Measurements from ENCODE around the gene ARMC8. TPM values are rescaled to one million over a fixed set of nuclear protein-coding genes. Genes with fewer than 3 reads are reported as not detected.

The ARMC8 gene
- total RNA-seq, 2 donors from 2014 or later = 52.0 to 62.4 TPM

DNA sequence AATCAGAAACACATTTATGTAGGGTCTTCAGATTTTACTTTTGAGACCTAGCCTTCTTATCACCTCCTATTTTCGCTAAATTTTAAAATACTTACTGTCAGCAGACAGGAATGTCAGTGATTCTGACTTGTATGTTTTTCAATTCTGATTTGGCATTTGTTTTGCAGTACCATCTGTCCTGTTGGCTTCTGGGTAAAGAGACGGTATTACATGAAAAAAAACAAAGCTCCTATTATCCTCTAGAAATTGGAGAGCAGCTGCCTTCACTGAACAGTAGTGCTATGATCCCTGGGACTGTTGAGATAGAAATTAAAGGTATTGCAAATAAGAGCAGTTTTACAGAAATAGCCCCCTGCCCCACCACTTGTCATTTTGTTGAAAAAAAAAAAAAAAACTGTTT, 8.4 kb downstream of the ARMC8 start:
- DNase-seq (ENCODE audit: low spot score) = no peak
- intact Hi-C loops (cut with DNase I) = no loop called here

GRCh38 chr3:138196023-138196422, 8.9 kb downstream of the ARMC8 start:
- intact Hi-C loops (cut with DNase I) = no loop called here
- no peak for DNase-seq (ENCODE audit: low spot score)

DNA sequence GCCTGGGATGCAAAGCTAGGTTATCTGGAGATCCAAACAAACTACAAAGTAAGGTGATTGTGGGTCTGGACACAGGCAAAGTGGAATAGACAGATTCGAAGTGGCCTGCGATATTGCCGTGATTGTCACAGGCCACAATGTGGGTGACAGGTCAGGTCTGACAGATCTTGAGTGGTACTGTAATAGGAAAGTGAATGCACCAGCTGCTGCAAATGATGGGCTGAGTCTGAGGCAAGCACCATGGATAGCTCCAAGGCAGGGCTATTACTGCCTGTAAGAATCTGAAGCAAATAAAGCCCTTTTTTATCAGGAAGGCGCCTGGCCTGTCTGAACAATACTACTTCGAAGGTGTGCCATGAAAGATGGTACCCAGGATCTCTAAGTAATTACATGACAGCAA, 10.0 kb downstream of the ARMC8 start:
- intact Hi-C loops (cut with DNase I) = no loop called here
- no peak for DNase-seq (ENCODE audit: low spot score)

DNA sequence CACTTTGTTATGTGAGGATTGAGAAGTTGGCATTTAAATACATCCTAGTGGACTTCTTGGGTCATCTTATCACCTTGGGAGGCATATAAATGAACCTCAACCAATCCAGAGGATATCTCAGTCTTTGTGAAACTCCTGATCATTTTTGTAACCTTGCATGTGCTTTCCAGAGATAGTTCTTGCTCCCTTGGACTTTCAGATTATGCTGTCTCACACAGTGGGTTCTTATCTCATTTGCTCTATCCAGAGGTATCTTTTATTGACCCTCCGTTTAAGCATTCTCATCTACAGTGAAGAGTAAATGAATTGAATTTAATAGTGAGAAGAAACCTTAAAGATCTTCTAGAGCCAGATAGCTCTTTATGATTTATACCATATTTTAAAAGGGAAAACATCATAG, 10.4 kb downstream of the ARMC8 start:
- no peak for DNase-seq (ENCODE audit: low spot score)
- intact Hi-C loops (cut with DNase I) = no loop called here

GRCh38 chr3:138199851-138200250, 12.8 kb downstream of the ARMC8 start:
- intact Hi-C loops (cut with DNase I) = no loop called here
- no peak for DNase-seq (ENCODE audit: low spot score)

GRCh38 chr3:138200424-138200823, 13.3 kb downstream of the ARMC8 start:
- DNase-seq (ENCODE audit: low spot score) = no peak
- intact Hi-C loops (cut with DNase I) = no loop called here

DNA sequence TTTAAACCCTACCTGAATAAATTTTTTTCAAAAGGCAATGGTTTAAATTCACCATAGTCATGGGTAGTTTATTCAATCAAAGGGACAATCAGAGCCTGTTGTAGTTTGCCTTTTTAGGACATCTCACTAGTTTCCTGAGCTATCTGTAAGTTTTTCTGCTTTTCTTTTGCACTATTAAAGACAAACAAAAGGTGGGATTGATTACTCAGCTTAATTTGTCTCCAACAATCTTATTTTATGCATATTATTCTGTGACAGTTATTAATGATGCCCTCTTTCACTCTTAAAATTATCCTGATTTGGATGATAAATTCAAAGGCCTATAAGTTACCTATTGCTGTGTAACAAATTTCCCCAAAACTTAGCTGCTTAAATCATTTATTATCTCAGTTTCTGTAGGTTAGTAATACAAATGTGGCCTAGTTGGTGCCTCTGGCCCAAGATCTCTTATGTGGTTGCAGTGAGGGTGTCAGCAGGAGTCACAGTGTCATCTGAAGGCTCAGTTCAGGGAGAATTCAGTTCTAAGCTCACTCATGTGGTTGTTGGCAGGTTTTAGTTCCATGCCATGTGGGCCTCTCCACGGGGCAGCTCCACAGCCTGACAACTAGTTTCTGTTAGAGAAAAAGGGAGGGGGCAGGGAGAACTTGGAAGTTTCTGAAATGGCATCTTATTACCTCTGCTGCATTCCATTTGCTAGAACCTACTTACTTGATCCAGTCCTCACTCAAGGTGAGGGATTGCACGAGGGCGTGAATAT, 16.0 kb downstream of the ARMC8 start:
- intact Hi-C loops (cut with DNase I) = no loop called here
- no peak for DNase-seq (ENCODE audit: low spot score)

DNA sequence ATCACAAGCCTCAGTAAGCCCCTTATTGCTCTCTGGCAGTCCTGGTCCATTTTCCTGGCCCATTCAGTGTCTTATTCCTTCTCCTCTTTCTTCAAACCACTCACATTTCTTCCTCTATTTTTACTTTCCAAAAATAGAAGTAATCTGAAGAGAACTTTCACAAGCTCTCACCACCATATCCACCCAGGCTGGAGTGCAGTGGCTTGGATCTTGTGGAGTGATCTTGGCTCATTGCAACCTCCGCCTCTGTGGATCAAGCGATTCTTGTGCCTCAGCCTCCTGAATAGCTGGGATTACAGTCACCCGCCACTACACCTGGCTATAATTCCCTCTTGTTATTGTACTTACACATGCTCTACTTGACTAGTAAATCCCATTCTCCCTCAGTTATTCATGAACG, 16.8 kb downstream of the ARMC8 start:
- intact Hi-C loops (cut with DNase I) = no loop called here
- no peak for DNase-seq (ENCODE audit: low spot score)

DNA sequence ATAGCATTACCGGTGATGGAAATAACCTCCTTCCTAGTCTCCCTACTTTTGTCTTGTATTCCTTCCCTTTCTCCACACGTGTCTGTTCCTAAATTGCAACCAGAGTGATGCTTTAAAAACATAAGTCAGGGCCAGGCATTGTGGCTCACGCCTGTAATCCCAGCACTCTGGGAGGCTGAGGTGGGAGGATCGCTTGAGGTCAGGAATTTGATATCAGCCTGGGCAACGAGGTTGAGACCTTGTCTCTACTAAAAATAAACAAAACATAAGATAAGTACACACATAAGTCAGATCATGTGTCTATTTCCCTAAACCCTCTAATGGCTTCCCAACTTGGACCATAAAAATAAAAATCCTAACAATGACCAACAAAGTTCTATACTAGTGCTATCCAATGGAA, 18.4 kb downstream of the ARMC8 start:
- DNase-seq (ENCODE audit: low spot score) = no peak

DNA sequence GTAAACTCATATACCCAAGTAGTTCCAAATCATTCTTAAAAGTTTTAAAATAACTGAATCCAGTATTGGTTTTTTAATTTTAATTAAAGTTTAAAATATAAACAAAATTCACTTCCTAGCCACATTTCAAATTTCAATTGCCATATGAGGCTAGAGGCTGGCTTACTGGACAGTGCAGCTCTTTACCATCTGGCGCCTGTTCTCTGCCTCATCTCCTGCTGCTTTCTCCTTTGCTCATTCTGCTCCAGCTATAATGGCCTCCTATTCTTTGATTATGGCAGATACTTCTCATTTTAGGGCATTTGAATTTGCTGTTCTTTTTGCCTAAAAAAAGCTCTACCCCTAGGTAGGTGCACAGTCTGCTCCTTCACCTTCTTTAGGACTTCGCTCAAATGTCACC, 19.1 kb downstream of the ARMC8 start:
- DNase-seq (ENCODE audit: low spot score) = no peak
- intact Hi-C loops (cut with DNase I) = no loop called here

More for the DNA sequence above, 18.4 kb downstream of the ARMC8 start:
- intact Hi-C loops (cut with DNase I) = no loop called here

- no peak for DNase-seq (ENCODE audit: low spot score)
- intact Hi-C loops (cut with DNase I) = no loop called here
Observed at GRCh38 chr3:138210528-138210927, 23.4 kb downstream of the ARMC8 start.

DNA sequence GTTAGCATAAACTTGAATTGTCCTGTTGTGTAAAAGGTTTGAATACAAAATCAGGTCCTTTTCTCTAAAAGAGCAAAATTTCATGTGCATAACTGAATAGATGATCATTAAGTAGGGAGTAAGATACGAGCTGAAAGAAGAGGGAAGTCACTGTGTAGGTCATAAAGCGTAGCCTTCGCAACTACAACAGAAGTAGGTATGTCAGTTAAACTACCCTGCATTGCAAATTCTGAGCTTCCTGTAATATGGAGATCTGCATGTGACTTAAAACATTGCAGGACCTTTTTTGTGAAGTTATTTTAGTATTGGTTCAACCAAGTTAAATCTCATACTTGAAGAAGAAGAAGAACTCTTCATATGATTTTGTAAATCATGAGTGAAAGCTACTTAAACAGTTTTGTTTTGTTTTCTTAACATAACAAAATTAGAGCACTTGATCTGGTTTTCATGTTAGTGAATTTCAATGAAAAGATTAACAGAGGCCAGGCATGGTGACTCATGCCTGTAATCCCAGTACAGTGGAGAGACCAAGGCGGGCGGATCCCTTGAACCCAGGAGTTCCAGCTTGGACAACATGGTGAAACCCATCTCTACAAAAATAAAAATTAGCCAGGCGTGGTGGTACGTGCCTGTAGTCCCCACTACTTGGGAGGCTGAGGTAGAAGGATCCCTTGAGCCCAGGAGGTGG, 26.4 kb downstream of the ARMC8 start:
- intact Hi-C loops (cut with DNase I) = no loop called here
- no peak for DNase-seq (ENCODE audit: low spot score)

GRCh38 chr3:138219255-138219654, 32.2 kb downstream of the ARMC8 start:
- no peak for DNase-seq (ENCODE audit: low spot score)
- intact Hi-C loops (cut with DNase I) = no loop called here

DNA sequence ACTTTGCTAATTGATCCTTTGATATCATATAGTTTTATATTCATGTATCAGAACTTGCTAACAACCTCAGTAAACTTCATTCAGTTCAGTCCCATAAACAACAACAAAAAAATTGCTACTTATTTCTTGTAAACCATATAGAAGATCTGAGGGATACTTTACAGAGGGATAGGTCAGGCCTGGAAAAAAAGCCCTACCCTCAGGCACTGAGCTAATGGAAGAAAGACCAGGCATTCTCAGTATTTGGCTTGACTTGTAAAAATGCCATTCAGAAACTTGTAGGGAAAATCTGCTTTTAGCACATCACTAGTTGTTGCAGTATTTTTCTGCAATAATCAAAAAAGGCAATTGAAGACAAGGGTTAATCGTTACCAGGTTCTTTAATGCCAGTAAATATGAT, 33.1 kb downstream of the ARMC8 start:
- intact Hi-C loops (cut with DNase I) = loop anchor here in 1 of 2 donors (10.0 kb wide), 1 partner anchor 45 kb away; the partner anchor contains the start of gene DBR1
- DNase-seq (ENCODE audit: low spot score) = no peak

GRCh38 chr3:138220788-138221187, 33.7 kb downstream of the ARMC8 start:
- DNase-seq (ENCODE audit: low spot score) = no peak
- intact Hi-C loops (cut with DNase I) = loop anchor here in 1 of 2 donors (10.0 kb wide), 1 partner anchor 46 kb away; the partner anchor contains the start of gene DBR1

DNA sequence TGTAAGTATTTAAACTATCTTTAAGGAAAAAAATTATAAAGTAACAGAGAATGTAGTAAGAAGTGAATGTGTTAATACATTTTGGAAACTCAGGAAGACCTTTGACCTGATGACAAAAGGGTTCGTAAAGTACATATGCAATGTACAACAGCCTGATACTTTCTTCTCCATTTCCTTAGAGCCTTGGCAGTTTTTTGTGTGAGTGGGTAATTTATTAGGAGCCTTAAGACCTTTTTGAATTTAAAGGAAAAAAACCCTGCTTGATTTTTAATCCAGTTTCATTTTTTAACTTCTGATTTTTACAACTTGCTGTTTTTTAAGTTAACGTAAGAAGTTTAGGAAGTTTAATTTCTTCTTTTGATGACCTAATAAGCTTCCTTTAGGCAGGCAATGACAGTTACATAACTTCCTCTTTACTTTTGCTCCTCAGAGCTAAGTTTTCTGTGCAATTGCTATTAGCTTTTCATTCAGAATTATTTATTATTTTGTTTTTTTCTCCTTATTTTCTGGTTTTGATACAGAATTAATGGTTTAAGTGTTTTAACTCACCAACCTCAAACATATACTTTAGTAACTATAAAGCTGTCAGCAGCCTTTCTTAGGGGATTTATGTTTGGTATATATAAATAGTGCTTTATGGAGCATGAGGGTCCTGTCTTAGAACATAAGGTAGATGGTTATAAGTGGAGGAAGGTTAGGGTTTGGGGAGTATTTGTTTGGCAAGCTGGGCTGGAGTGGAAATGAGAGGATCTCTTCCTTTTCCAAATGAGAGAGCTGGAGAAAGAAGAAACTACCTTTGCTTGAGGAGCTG, 35.2 kb downstream of the ARMC8 start:
- intact Hi-C loops (cut with DNase I) = loop anchor here in 1 of 2 donors (10.0 kb wide), 1 partner anchor 48 kb away; the partner anchor contains the start of gene DBR1
- DNase-seq (ENCODE audit: low spot score) = no peak

- no peak for DNase-seq (ENCODE audit: low spot score)
- intact Hi-C loops (cut with DNase I) = loop anchor here in 1 of 2 donors (10.0 kb wide), 1 partner anchor 48 kb away; the partner anchor contains the start of gene DBR1
Observed at GRCh38 chr3:138222942-138223287, 35.8 kb downstream of the ARMC8 start.

GRCh38 chr3:138227650-138228049, 40.5 kb downstream of the ARMC8 start:
- no peak for DNase-seq (ENCODE audit: low spot score)
- intact Hi-C loops (cut with DNase I) = loop anchor here in 1 of 2 donors (10.0 kb wide), 1 partner anchor 53 kb away; the partner anchor contains the start of gene DBR1

- intact Hi-C loops (cut with DNase I) = no loop called here
- DNase-seq (ENCODE audit: low spot score) = no peak
Observed at GRCh38 chr3:138230525-138230924, 43.4 kb downstream of the ARMC8 start.
